GM12891 (cell line): ENCODE data around the gene RNLS.

Experiments used
- DNase-seq: peaks from one replicate; pipeline ENCODE4 v3.0.0; 2011; ENCODE audit warnings: low spot score; ENCODE audit not compliant: insufficient read length
- FAIRE-seq: peaks from 2 replicates; lab custom pipeline; 2011; peaks lifted over from hg19 to GRCh38; lab: Jason Lieb, UNC
- PAX5 ChIP-seq: IDR thresholded peaks from 2 replicates; pipeline ENCODE4 v1.6.1; 2011; ENCODE audit warnings: low read length, moderate library complexity, mild to moderate bottlenecking; ENCODE audit not compliant: insufficient read depth, severe bottlenecking
- POLR2A ChIP-seq: IDR thresholded peaks from 2 replicates; pipeline ENCODE4 v1.6.1; 2011; ENCODE audit warnings: low read depth, low read length, control low read depth
- POLR2AphosphoS5 ChIP-seq: IDR thresholded peaks from 2 replicates; pipeline ENCODE4 v1.6.1; 2011; ENCODE audit warnings: low read depth, low read length, control low read depth
- POU2F2 ChIP-seq: IDR thresholded peaks from 2 replicates; pipeline ENCODE4 v1.6.1; 2011; ENCODE audit warnings: low read depth, mild to moderate bottlenecking, control low read depth, low read length, moderate library complexity
- SPI1 ChIP-seq: IDR thresholded peaks from 2 replicates; pipeline ENCODE4 v1.6.1; 2011; ENCODE audit warnings: low read depth, low read length, control low read depth
- TAF1 ChIP-seq: IDR thresholded peaks from 2 replicates; pipeline ENCODE4 v1.6.1; 2011; ENCODE audit warnings: low read depth, low read length, control low read depth

Gene RNLS

DNA sequence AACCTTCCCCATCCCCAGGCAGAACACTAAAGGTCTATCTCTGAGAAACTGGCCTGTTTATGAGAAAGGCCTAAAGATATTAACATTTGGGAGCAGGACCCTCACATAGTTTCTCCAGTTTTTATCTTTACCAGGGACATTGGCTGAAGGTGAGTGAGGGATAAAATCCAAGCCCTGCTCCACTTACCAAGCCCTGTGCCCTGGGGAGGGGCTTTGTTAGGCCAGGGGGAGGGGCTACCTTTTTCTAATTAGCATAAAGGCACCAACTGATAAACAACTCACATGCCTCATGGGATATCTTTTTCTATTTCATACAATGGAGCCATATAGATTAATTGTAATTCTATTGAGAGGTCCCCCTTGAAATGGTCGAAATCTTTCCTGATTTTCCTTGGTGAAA lies 55.9 kb downstream of the RNLS start:
- FAIRE-seq (no peak), DNase-seq (no peak)
- no peak for TF ChIP-seq POLR2AphosphoS5

DNA sequence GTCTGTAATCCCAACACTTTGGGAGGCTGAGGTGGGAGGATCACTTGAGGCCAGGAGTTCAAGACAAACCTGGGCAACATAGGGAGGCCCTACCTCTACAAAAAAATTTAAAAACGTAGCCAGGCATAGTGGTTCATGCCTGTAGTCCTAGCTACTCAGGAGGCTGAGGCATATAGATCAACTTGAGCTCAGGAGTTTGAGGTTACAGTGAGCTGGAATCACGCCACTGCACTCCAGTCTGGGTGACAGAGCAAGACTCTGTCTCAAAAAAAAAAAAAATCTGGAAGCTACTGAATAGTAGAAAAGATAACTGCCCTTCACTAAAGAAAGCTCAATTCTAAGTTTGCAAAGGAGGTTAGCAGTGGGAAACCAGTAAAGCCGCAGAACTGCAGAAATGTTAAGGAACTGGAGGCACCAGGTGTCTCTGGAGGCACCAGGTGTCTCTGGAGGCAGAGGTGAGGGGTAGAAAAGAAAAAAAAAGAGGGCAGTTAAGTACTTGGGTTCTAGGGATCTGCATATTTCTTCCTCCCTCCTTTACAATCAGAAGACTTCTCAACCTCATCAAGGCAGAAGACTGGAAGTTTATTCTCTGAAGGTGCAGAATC lies 56.5 kb downstream of the RNLS start:
- FAIRE-seq: no peak
- no peak for DNase-seq
- TF ChIP-seq POU2F2 (no peak), SPI1 (no peak), TAF1 (no peak), PAX5 (no peak), POLR2AphosphoS5 (no peak), POLR2A (no peak)

DNA sequence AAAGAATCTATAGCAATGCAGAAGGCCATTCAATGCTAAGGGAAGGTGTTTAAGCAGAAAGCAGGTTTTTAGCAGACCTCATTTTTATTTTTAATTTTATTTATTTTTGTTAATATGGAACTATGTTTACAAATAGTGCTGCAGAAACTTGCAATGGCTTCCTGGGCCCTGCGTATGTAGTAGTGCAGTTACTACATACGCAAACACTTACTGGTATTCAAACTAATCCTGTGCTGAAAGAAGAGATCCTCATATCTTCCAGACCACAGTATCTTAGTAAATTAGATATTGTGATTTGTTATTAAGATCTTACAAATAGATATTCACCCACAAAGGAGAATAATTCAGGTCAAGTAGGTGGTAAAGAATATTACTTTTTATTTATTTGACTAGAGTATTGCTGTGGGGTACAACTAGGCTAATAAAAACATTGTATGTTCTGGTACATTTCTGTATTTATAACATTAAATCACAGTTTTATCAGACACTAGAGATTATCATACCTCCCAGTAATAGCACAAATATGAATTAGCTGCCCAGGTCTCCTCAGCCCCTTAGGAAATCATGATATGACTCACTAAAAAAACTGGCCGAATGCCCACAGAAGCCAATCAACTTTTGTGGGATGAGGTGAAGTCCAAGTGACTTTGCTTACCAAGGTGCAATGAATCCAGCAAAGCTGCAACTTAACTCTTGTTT lies 57.6 kb downstream of the RNLS start:
- no peak for TF ChIP-seq POLR2AphosphoS5
- TF ChIP-seq POLR2A: no peak
- TF ChIP-seq POU2F2: no peak
- no peak for TF ChIP-seq PAX5
- no peak for TF ChIP-seq TAF1
- no peak for TF ChIP-seq SPI1
- DNase-seq: no peak
- no peak for FAIRE-seq

DNA sequence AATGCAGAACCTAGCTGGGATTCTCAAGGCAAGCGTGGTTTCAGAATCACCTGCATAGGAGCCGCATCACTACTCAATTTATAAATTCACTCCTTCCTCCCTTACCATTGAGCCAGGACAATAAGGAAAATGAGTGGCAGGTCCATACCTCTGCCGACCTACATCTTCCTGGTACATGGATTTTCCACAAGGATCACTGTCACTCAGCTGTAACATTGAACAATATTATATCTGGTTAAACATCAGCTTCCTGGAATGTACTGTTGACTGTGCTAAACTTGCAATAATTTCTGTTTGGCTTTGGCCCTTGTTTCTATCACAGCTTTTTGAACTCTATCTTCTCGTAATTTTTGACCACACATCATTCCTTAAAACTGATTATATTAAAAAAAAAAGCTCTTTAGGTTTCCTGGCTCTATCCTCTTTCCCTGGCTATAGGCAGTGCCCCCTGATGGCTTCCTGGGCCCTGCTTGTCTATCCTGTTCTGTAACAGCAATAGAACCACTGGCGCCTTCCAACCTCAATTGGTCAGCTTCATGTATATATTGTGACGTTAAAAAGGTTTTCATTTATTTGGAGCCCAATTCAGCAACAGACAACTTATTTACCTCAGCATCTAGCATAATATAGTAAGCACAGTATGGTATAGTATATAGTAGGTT lies 59.2 kb downstream of the RNLS start:
- FAIRE-seq (peak; percentile 47), DNase-seq (no peak)
- TF ChIP-seq TAF1: no peak
- no peak for TF ChIP-seq PAX5
- TF ChIP-seq SPI1: no peak
- no peak for TF ChIP-seq POLR2A
- no peak for TF ChIP-seq POU2F2
- no peak for TF ChIP-seq POLR2AphosphoS5

DNA sequence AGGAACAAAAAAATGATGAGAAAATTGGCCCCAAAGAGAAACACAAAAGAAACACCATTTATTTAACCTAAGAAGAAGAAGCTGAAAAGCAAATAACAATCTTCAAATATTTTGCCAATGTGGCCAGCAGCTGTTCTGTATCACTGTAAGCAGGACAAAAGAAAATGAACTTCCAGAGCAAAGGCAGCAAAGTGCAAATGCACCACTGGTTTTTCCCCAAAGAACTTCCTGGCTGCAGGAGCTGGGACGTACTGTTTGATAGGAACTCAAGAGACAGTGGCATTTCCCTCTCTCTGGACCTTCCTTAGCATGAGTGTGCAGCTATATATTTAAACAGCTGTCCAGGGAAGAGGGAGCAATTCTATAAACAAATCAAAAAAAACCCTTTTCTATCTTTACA lies 60.4 kb downstream of the RNLS start:
- TF ChIP-seq POU2F2: no peak
- TF ChIP-seq POLR2A: no peak
- TF ChIP-seq PAX5: no peak
- TF ChIP-seq POLR2AphosphoS5: no peak
- no peak for TF ChIP-seq SPI1
- TF ChIP-seq TAF1: no peak
- FAIRE-seq: no peak
- DNase-seq: no peak

DNA sequence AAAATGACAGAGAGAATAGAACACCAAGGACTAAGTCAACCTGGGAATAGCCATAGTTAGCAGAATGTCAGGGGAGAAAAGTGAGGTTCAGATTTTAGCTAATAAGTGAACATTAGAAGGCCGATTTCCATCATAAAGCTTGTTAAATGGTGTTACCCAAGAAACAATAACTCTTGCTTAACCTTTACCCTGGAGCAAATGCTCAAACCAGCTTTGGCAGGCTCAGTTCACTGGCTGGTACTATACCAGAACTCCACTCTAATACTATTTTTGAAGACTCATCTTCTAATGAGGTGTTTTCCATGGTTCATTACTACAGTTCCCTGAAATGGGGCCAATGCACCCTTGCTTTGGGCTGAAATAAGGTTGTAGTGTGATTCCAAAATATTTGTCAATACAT lies 61.3 kb downstream of the RNLS start:
- DNase-seq (no peak), FAIRE-seq (no peak)
- TF ChIP-seq SPI1 (no peak), TAF1 (no peak), PAX5 (no peak)

DNA sequence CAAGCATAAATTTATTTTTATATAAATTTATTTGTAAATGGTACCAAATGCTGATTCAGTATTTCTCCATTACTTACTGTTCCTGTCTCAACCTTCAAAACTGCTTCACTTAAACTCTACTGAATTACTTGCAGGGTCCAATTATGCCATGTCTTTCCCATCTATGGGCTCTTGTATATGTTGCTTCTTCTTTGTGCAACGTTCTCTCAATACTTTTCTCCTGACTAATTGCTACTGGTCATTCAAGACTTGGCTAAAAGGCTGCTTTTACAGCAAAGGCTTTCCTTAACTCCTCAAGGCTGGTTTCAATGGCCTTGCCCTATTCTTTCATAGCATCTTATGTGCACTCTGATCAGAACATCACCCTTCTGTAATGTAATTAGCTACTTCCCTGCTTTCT lies 67.9 kb downstream of the RNLS start:
- FAIRE-seq (no peak), DNase-seq (no peak)

DNA sequence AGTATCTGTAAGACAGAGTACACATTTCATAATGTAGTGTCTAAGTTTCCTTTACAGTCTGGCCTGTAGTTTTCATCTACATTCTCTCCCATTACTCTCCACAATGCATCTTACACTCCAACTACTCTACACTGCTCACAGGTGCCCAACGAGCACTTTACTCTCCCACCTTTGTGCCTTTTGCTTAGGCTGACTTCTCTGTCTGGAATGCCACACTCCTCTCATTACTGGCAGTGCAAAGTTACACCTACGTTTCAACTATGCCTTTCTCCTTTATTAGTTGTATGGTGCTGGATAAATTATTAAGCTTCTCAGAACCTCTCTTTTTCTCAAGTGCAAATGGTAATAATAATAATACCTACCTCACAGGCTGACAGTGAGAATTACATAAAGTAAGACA lies 70.5 kb downstream of the RNLS start:
- no peak for FAIRE-seq
- DNase-seq: no peak
- TF ChIP-seq SPI1 (no peak), POLR2A (no peak), POU2F2 (no peak), TAF1 (no peak), PAX5 (no peak)

More for the DNA sequence above, 67.9 kb downstream of the RNLS start:
- TF ChIP-seq POU2F2 (no peak), POLR2A (no peak), POLR2AphosphoS5 (no peak), SPI1 (no peak), TAF1 (no peak), PAX5 (no peak)

DNA sequence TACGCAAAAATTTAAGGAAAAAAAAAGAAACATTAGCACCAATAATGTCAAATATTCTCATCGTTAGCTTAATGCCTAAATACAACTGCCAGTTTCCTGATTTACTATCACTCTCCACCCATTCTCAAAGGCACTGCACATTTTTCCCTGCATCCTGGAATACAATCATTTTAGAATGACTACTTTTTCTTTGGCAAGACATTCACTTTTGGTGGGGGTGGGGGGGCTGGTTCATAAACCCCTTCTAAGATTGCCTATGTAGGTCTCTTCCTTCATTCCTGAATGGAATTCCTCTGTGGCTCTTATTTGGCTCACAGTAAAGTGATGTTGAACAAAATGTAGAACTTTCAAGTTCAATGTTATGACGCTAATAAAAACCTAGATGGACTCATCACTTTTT lies 74.3 kb downstream of the RNLS start:
- FAIRE-seq (no peak), DNase-seq (no peak)
- TF ChIP-seq TAF1: no peak
- no peak for TF ChIP-seq SPI1
- no peak for TF ChIP-seq POLR2AphosphoS5
- no peak for TF ChIP-seq PAX5
- no peak for TF ChIP-seq POU2F2
- no peak for TF ChIP-seq POLR2A

DNA sequence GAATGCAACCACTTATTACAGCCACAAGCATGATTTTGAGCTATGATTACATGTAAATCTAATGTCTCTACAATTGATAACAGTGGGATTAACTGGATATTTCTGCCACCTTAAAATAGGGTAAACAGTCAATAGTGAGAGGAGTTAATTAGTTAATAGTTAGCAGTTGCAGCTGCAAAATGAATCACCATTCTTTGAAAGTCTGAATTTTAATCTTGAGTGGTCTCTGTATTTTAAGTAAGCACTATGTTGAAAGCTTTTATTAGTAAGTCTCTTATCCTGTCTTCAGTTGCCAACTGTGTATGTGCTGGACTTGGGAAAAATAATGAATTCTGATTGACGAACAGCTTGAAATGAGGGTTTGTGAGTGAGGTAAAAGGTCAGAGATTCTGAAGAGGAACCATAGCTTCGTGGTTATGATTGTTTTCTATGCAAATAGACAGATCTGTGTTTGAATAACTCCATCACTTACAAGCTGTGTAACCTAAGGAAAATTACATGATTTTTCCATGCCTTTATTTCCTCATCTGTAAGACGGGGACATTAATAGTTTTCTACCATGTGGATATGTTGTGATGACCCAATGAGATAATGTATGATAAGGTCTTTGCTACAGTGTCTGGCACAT lies 75.2 kb downstream of the RNLS start:
- TF ChIP-seq POLR2AphosphoS5 (no peak), PAX5 (no peak), POU2F2 (no peak), SPI1 (no peak), POLR2A (no peak), TAF1 (no peak)
- FAIRE-seq (peak; percentile 72), DNase-seq (no peak)
